ENCODE results near the gene RAD51B. TPM values are rescaled to one million over a fixed set of nuclear protein-coding genes. Genes with fewer than 3 reads are reported as not detected.

The RAD51B gene
- total and polyA plus RNA-seq, 2 donors (not counting 1 experiment from before 2014, with no cell fraction given), result 4.6 to 16.3 TPM

- no peak overlapping the region for H3K4me3 ChIP-seq (replicated peaks in 1 of 4; ENCODE audit: control extremely low read depth in 1 of 4, insufficient read depth in 1 of 4, low read depth in 3 of 4, low read length in 4 of 4)
- TF ChIP-seq, protein P1, sequence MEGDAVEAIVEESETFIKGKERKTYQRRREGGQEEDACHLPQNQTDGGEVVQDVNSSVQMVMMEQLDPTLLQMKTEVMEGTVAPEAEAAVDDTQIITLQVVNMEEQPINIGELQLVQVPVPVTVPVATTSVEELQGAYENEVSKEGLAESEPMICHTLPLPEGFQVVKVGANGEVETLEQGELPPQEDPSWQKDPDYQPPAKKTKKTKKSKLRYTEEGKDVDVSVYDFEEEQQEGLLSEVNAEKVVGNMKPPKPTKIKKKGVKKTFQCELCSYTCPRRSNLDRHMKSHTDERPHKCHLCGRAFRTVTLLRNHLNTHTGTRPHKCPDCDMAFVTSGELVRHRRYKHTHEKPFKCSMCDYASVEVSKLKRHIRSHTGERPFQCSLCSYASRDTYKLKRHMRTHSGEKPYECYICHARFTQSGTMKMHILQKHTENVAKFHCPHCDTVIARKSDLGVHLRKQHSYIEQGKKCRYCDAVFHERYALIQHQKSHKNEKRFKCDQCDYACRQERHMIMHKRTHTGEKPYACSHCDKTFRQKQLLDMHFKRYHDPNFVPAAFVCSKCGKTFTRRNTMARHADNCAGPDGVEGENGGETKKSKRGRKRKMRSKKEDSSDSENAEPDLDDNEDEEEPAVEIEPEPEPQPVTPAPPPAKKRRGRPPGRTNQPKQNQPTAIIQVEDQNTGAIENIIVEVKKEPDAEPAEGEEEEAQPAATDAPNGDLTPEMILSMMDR (conservative IDR thresholded peaks at IDR 0.05 in 1 of 2, IDR thresholded peaks at IDR 0.05 in 1 of 2; ENCODE audit: low read depth in 1 of 2, low read length in 2 of 2), result no peak
- TF ChIP-seq EZH2 (IDR thresholded peaks at IDR 0.05; ENCODE audit: low read length, missing control alignments), result no peak
- H3K27me3 ChIP-seq (ENCODE audit: control insufficient read depth, insufficient read depth, low read length), result no peaks in the 10 kb centered on the region
- H3K4me2 ChIP-seq (ENCODE audit: extremely low read depth, insufficient read depth, low read length), result no peak overlapping the region
- H3K9me3 ChIP-seq (ENCODE audit: control insufficient read depth, insufficient read depth, low read depth, low read length), result no peaks in the 10 kb centered on the region
- no peaks in the 10 kb centered on the region for H4K20me1 ChIP-seq (ENCODE audit: control insufficient read depth, extremely low read depth, insufficient read depth, low read length)
- H2AFZ ChIP-seq (ENCODE audit: low read length), result no peak overlapping the region
- no peak for DNase-seq (ENCODE audit: low read depth in 2 of 2)
- H3K79me2 ChIP-seq (ENCODE audit: control insufficient read depth, insufficient read depth, low read length), result no peaks in the 10 kb centered on the region
- no peak overlapping the region for H3K9ac ChIP-seq (ENCODE audit: insufficient read depth, low read length)
- H3K36me3 ChIP-seq (ENCODE audit: control insufficient read depth, insufficient read depth, low read length), result no peaks in the 10 kb centered on the region
- H3K4me1 ChIP-seq (ENCODE audit: control insufficient read depth, extremely low read depth, insufficient read depth, low read length), result peaks cover 13% of the 10 kb centered on the region
- no peak overlapping the region for H3K27ac ChIP-seq (ENCODE audit: insufficient read depth, low read length)
These were observed 955.4 kb downstream of the RAD51B start for GRCh38 chr14:68774771-68775613.

DNA sequence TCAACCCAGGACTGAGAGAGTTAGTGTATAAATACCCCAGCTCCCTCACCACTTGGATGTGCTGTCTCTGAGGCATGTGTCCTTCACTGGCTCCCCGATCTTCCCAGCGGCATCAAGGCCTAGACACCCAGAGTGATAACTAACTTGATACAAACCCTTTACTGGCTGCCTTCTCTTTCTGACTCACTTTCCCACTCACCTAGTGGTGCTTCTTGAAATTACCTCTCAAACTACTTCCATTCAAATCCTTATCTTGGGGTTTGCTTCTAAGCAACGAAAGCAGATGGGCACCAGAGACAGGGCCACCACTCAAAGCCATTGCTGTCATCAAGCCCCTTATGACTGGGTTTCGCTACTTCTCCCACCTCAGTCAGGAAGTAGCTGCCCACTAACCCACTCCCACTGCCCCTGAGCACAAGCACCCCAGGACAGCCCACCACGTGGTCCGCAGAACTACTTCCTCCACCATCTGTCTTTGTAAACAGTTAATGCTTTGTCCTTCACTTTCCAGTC is 956.1 kb downstream of the RAD51B start:
- DNase-seq (ENCODE audit: low read depth in 2 of 2), result no peak
- Histone ChIP-seq H3K4me2 (ENCODE audit: extremely low read depth, insufficient read depth, low read length) (no peak overlapping the region), H3K36me3 (ENCODE audit: control insufficient read depth, insufficient read depth, low read length) (no peaks in the 10 kb centered on the region), H3K9me3 (ENCODE audit: control insufficient read depth, insufficient read depth, low read depth, low read length) (no peaks in the 10 kb centered on the region), H4K20me1 (ENCODE audit: control insufficient read depth, extremely low read depth, insufficient read depth, low read length) (no peaks in the 10 kb centered on the region), H3K4me3 (replicated peaks in 1 of 4; ENCODE audit: control extremely low read depth in 1 of 4, insufficient read depth in 1 of 4, low read depth in 3 of 4, low read length in 4 of 4) (no peak overlapping the region), H3K27ac (ENCODE audit: insufficient read depth, low read length) (no peak overlapping the region), H3K4me1 (ENCODE audit: control insufficient read depth, extremely low read depth, insufficient read depth, low read length) (peaks cover 18% of the 10 kb centered on the region), H2AFZ (ENCODE audit: low read length) (no peak overlapping the region), H3K79me2 (ENCODE audit: control insufficient read depth, insufficient read depth, low read length) (no peaks in the 10 kb centered on the region), H3K27me3 (ENCODE audit: control insufficient read depth, insufficient read depth, low read length) (no peaks in the 10 kb centered on the region), H3K9ac (ENCODE audit: insufficient read depth, low read length) (no peak overlapping the region)
- TF ChIP-seq EZH2 (IDR thresholded peaks at IDR 0.05; ENCODE audit: low read length, missing control alignments), result no peak
- TF ChIP-seq, protein P1 (conservative IDR thresholded peaks at IDR 0.05 in 1 of 2, IDR thresholded peaks at IDR 0.05 in 1 of 2; ENCODE audit: low read depth in 1 of 2, low read length in 2 of 2), result no peak

GRCh38 chr14:68777644-68778043 is 958.1 kb downstream of the RAD51B start:
- H3K27ac ChIP-seq (ENCODE audit: insufficient read depth, low read length), result no peak overlapping the region
- no peaks in the 10 kb centered on the region for H4K20me1 ChIP-seq (ENCODE audit: control insufficient read depth, extremely low read depth, insufficient read depth, low read length)
- TF ChIP-seq, protein P1 (conservative IDR thresholded peaks at IDR 0.05 in 1 of 2, IDR thresholded peaks at IDR 0.05 in 1 of 2; ENCODE audit: low read depth in 1 of 2, low read length in 2 of 2), result no peak
- TF ChIP-seq EZH2 (IDR thresholded peaks at IDR 0.05; ENCODE audit: low read length, missing control alignments), result no peak
- no peaks in the 10 kb centered on the region for H3K36me3 ChIP-seq (ENCODE audit: control insufficient read depth, insufficient read depth, low read length)
- no peak for DNase-seq (ENCODE audit: low read depth in 2 of 2)
- H3K27me3 ChIP-seq (ENCODE audit: control insufficient read depth, insufficient read depth, low read length), result no peaks in the 10 kb centered on the region
- no peak overlapping the region for H3K4me3 ChIP-seq (replicated peaks in 1 of 4; ENCODE audit: control extremely low read depth in 1 of 4, insufficient read depth in 1 of 4, low read depth in 3 of 4, low read length in 4 of 4)
- H3K4me2 ChIP-seq (ENCODE audit: extremely low read depth, insufficient read depth, low read length), result no peak overlapping the region
- H3K9ac ChIP-seq (ENCODE audit: insufficient read depth, low read length), result no peak overlapping the region
- peaks cover 24% of the 10 kb centered on the region for H3K4me1 ChIP-seq (ENCODE audit: control insufficient read depth, extremely low read depth, insufficient read depth, low read length)
- no peaks in the 10 kb centered on the region for H3K9me3 ChIP-seq (ENCODE audit: control insufficient read depth, insufficient read depth, low read depth, low read length)
- H3K79me2 ChIP-seq (ENCODE audit: control insufficient read depth, insufficient read depth, low read length), result no peaks in the 10 kb centered on the region
- H2AFZ ChIP-seq (ENCODE audit: low read length), result no peak overlapping the region
